ENCODE results near the gene CCDC149. TPM values are rescaled to one million over a fixed set of nuclear protein-coding genes. Genes with fewer than 3 reads are reported as not detected.

The CCDC149 gene
- total and polyA plus RNA-seq, 11 donors: 5.8 to 14.7 (median 9.9) TPM

- H3K36me3 ChIP-seq: no peaks in the 10 kb centered on the region
- peak overlapping the region in 6 of 12 donors; percentile 27 to 60 (median 52) for H3K4me3 ChIP-seq
- peaks cover 0 to 4% (median 0%) of the 10 kb centered on the region in 9 donors for H3K27me3 ChIP-seq
- intact Hi-C loops (cut with DNase I): loop anchor here in 4 of 10 donors (5.0 to 10.0 kb wide), 2 partner anchors 209 to 307 kb away; partner anchors contain the start of gene DHX15 (in 3 of the 4)
- DNase-seq (no peak), ATAC-seq (no peak)
- peak overlapping the region; percentile 53 to 92 (median 82) for H3K27ac ChIP-seq
- H3K4me1 ChIP-seq: peaks cover 0 to 25% (median 11%) of the 10 kb centered on the region in 12 donors
- TF ChIP-seq CTCF (IDR thresholded peaks at IDR 0.05) (no peak), POLR2A (IDR thresholded peaks at IDR 0.05) (no peak)
- WGBS, 4 donors: 41 to 71% (median 53%) methylated on average over 4 of the region's 4 CpGs
- H3K9me3 ChIP-seq: no peaks in the 10 kb centered on the region
Observed at GRCh38 chr4:24794051-24794450, 118.8 kb downstream of the CCDC149 start.

- Histone ChIP-seq H3K27ac (peak overlapping the region in 9 of 12 donors; percentile 81 to 92 (median 84)), H3K9me3 (no peaks in the 10 kb centered on the region), H3K36me3 (no peaks in the 10 kb centered on the region), H3K27me3 (no peaks in the 10 kb centered on the region), H3K4me3 (peak overlapping the region in 1 of 12 donors; percentile 27), H3K4me1 (peaks cover 0 to 25% (median 11%) of the 10 kb centered on the region in 12 donors)
- DNase-seq (no peak), ATAC-seq (no peak)
- intact Hi-C loops (cut with DNase I): loop anchor here in 4 of 10 donors (5.0 to 10.0 kb wide), 2 partner anchors 209 to 306 kb away; partner anchors contain the start of gene DHX15 (in 3 of the 4)
- TF ChIP-seq CTCF (IDR thresholded peaks at IDR 0.05): peak in 4 of 12 donors; percentile 7 to 26 (median 16)
- TF ChIP-seq POLR2A (IDR thresholded peaks at IDR 0.05): no peak
- 80 to 81% (median 81%) methylated on average over 8 of the region's 8 CpGs for WGBS, 4 donors
Observed at GRCh38 chr4:24793219-24794005, 119.4 kb downstream of the CCDC149 start.

GRCh38 chr4:24792552-24792951 is 120.3 kb downstream of the CCDC149 start:
- Histone ChIP-seq H3K4me3 (no peak overlapping the region), H3K27me3 (no peaks in the 10 kb centered on the region), H3K9me3 (peaks cover 0 to under 1% (median 0%) of the 10 kb centered on the region in 12 donors), H3K36me3 (no peaks in the 10 kb centered on the region), H3K27ac (no peak overlapping the region), H3K4me1 (peaks cover 0 to 25% (median 11%) of the 10 kb centered on the region in 12 donors)
- no peak for DNase-seq
- TF ChIP-seq CTCF (IDR thresholded peaks at IDR 0.05): no peak
- TF ChIP-seq POLR2A (IDR thresholded peaks at IDR 0.05): no peak
- WGBS, 4 donors: 72 to 80% (median 77%) methylated on average over 4 of the region's 4 CpGs
- ATAC-seq: no peak
- intact Hi-C loops (cut with DNase I): loop anchor here in 4 of 10 donors (5.0 to 10.0 kb wide), 2 partner anchors 208 to 305 kb away; partner anchors contain the start of gene DHX15 (in 3 of the 4)

GRCh38 chr4:24791043-24791442 is 121.8 kb downstream of the CCDC149 start:
- Histone ChIP-seq H3K9me3 (peaks cover 0 to 14% (median 0%) of the 10 kb centered on the region in 12 donors), H3K27ac (no peak overlapping the region), H3K4me3 (no peak overlapping the region), H3K27me3 (no peaks in the 10 kb centered on the region), H3K36me3 (no peaks in the 10 kb centered on the region), H3K4me1 (peaks cover 0 to 24% (median 10%) of the 10 kb centered on the region in 12 donors)
- ATAC-seq (no peak), DNase-seq (no peak)
- TF ChIP-seq CTCF (IDR thresholded peaks at IDR 0.05) (no peak), POLR2A (IDR thresholded peaks at IDR 0.05) (no peak)
- intact Hi-C loops (cut with DNase I): loop anchor here in 4 of 10 donors (5.0 to 10.0 kb wide), 2 partner anchors 206 to 304 kb away; partner anchors contain the start of gene DHX15 (in 3 of the 4)

Measured in heart left ventricle (tissue), 16 donors.